ENCODE results near the gene ERC2.
A peak's percentile ranks its signal among the peaks of the same experiment; 100 is the strongest.

Gene ERC2

DNA sequence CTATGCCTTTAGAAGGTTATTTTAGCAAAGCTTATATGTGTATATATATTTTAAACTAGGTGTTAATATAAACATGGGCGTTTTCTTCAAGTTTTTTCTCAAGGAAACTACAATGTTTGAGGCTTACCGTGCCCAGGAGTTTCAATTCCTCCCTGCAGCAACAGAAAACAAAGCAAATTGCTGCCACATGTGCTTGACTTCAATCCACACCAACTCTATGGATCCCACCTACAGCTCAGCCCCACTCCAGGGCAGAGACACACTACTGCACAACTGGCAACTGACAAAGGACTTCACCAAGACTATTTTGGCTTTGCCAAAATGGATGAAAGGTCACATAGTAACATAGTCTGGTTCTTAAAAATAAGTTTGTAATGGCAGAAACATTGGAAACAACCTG, 346.6 kb downstream of the ERC2 start:
- DNase-seq (ENCODE audit: low read depth): no peak
- no peak overlapping the region for H3K4me3 ChIP-seq (ENCODE audit: low read depth, low read length)
- TF ChIP-seq CTCF (IDR thresholded peaks at IDR 0.05; ENCODE audit: control insufficient read depth, extremely low read depth, insufficient read depth): no peak

- H3K4me3 ChIP-seq (ENCODE audit: low read depth, low read length): no peak overlapping the region
- no peak for TF ChIP-seq CTCF (IDR thresholded peaks at IDR 0.05; ENCODE audit: control insufficient read depth, extremely low read depth, insufficient read depth)
- no peak for DNase-seq (ENCODE audit: low read depth)
Measured at GRCh38 chr3:56119575-56120349, 348.5 kb downstream of the ERC2 start.

DNA sequence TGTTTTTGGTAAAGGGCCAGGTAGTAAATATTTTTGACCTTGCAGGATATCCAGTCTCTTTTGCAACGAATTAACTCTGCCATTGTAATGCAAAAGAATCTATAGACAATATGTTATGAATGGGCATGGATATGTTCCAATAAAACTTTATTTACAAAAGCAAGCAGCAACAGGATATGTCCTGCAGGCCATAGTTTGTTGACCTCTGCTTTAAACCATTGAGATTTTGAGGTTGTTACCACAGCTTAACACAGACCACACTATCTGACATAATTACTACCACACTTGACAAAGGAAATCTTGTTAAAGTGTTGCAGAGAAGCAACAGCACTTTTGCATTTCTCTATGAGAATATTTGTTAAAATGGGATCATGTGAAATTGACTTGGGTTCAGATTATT, 349.3 kb downstream of the ERC2 start:
- no peak for TF ChIP-seq CTCF (IDR thresholded peaks at IDR 0.05; ENCODE audit: control insufficient read depth, extremely low read depth, insufficient read depth)
- H3K4me3 ChIP-seq (ENCODE audit: low read depth, low read length): no peak overlapping the region
- peak; percentile 18 for DNase-seq (ENCODE audit: low read depth)

- DNase-seq (ENCODE audit: low read depth): no peak
- no peak for TF ChIP-seq CTCF (IDR thresholded peaks at IDR 0.05; ENCODE audit: control insufficient read depth, extremely low read depth, insufficient read depth)
- no peak overlapping the region for H3K4me3 ChIP-seq (ENCODE audit: low read depth, low read length)
Measured at GRCh38 chr3:56115698-56116097, 352.6 kb downstream of the ERC2 start.

GRCh38 chr3:56115199-56115598, 353.1 kb downstream of the ERC2 start:
- no peak for DNase-seq (ENCODE audit: low read depth)
- no peak overlapping the region for H3K4me3 ChIP-seq (ENCODE audit: low read depth, low read length)
- TF ChIP-seq CTCF (IDR thresholded peaks at IDR 0.05; ENCODE audit: control insufficient read depth, extremely low read depth, insufficient read depth): no peak

DNA sequence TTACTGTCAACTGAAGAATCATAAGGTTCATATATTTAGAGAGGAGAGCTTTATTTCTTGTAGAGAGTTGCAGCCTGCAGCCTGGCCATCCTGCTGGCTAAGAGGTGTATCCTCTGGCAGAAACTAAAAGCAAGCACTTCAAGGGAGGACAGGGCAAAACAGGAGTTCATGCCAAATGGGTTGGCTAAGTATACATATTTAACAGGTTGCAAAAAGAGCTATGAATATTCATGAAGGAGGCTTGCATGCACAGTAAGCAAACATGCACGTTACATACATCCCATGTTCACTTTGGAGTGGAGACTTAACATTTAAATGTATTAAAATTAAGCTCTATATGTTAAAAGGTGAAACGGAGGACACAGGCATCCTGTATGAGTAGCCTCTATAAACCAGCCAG, 354.4 kb downstream of the ERC2 start:
- no peak for TF ChIP-seq CTCF (IDR thresholded peaks at IDR 0.05; ENCODE audit: control insufficient read depth, extremely low read depth, insufficient read depth)
- no peak overlapping the region for H3K4me3 ChIP-seq (ENCODE audit: low read depth, low read length)
- no peak for DNase-seq (ENCODE audit: low read depth)

GRCh38 chr3:56113231-56113630, 355.0 kb downstream of the ERC2 start:
- no peak for TF ChIP-seq CTCF (IDR thresholded peaks at IDR 0.05; ENCODE audit: control insufficient read depth, extremely low read depth, insufficient read depth)
- DNase-seq (ENCODE audit: low read depth): no peak
- no peak overlapping the region for H3K4me3 ChIP-seq (ENCODE audit: low read depth, low read length)

All from LNCaP clone FGC (cell line).